Sigmoid colon (tissue), 4 donors: Measurements from ENCODE around the gene PSD4.

Source experiments
- EP300 ChIP-seq, 4 donors: sonication (generic); formaldehyde crosslinking; IDR thresholded peaks; one replicate each; pipeline ENCODE4 v1.6.1; 2017; ENCODE audit warnings: antibody characterized with exemption in 4 of 4
- TF ChIP-seq, protein P1 (sequence below), 4 experiments: fragments of 450-650 bp in 3 of 4; fragments of 200-600 bp in 1 of 4; IDR thresholded peaks; one replicate each; pipeline ENCODE4 v1.5.1; 2016 to 2019; ENCODE audit warnings: antibody characterized with exemption in 4 of 4, mild to moderate bottlenecking in 3 of 4, moderate library complexity in 2 of 4

GRCh38 chr2:113253453-113253852, 79.7 kb downstream of the PSD4 start:
- no peak for TF ChIP-seq EP300 (IDR thresholded peaks at IDR 0.05)
- TF ChIP-seq, protein P1, sequence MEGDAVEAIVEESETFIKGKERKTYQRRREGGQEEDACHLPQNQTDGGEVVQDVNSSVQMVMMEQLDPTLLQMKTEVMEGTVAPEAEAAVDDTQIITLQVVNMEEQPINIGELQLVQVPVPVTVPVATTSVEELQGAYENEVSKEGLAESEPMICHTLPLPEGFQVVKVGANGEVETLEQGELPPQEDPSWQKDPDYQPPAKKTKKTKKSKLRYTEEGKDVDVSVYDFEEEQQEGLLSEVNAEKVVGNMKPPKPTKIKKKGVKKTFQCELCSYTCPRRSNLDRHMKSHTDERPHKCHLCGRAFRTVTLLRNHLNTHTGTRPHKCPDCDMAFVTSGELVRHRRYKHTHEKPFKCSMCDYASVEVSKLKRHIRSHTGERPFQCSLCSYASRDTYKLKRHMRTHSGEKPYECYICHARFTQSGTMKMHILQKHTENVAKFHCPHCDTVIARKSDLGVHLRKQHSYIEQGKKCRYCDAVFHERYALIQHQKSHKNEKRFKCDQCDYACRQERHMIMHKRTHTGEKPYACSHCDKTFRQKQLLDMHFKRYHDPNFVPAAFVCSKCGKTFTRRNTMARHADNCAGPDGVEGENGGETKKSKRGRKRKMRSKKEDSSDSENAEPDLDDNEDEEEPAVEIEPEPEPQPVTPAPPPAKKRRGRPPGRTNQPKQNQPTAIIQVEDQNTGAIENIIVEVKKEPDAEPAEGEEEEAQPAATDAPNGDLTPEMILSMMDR (IDR thresholded peaks at IDR 0.05): no peak
